ENCODE measurements around the gene TEX264. TPM values are rescaled to one million over a fixed set of nuclear protein-coding genes. Genes with fewer than 3 reads are reported as not detected.

TEX264 gene
- total RNA-seq, 1 donor from 2014 or later, result 43.1 TPM

DNA sequence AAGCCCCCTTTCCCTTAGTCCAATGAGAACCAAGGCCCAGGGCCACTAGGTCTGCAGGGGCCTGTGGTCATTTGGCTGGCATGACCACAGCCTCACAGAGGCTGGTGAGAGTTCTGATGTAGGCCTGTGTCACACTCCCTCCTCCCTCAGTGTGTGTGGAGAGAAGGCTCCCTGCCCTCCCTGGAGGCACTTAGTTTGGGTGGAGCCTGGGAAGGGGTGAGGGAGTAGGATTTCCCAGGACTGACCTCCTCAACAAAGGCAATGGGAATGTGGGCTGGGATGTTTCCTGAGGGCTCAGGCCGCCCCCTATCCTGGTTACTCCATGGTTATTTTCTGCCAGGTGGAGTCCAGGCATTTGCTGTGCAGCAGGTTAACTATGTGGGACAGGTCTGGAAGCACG lies 7.6 kb downstream of the TEX264 start:
- no peak overlapping the region for H3K27ac Mint-ChIP-seq
- intact Hi-C loops (cut with micrococcal nuclease), result loop anchor here (10.0 kb wide), 1 partner anchor 1324 kb away; the partner anchor contains the start of genes CYB561D2, NPRL2 and TMEM115
- H3K36me3 Mint-ChIP-seq (ENCODE audit: low read depth), result peaks cover 39% of the 10 kb centered on the region
- H3K4me1 Mint-ChIP-seq (ENCODE audit: low read depth), result peaks cover 71% of the 10 kb centered on the region
- no peak for DNase-seq (ENCODE audit: low spot score)
- no peak overlapping the region for H3K4me3 Mint-ChIP-seq (ENCODE audit: low read depth)
- H3K9me3 Mint-ChIP-seq, result no peaks in the 10 kb centered on the region
- no peaks in the 10 kb centered on the region for H3K27me3 Mint-ChIP-seq (ENCODE audit: low read depth)

DNA sequence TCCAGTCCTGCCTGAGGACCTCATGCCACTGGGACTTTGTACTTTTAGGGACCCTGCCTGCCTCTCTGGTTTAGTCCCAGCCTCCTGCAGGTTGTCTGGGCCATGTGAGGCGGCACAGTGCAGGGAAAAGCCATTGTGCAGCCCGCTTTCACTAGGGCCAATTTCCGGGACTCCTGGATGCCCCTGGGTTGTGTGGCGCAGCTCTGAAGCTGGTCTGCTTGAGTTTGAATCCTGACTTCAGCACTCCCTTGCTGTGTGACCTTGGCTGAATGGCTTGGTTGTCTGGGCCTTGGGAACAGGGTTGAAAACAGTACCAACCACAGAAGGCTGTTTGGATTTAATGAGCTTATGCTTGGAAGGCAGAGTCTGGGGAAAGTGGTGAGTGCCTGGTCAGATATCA lies 8.3 kb downstream of the TEX264 start:
- Mint-ChIP-seq H3K9me3 (no peaks in the 10 kb centered on the region), H3K27ac (peak overlapping the region; percentile 67), H3K27me3 (ENCODE audit: low read depth) (no peaks in the 10 kb centered on the region), H3K4me1 (ENCODE audit: low read depth) (peaks cover 68% of the 10 kb centered on the region), H3K4me3 (ENCODE audit: low read depth) (no peak overlapping the region), H3K36me3 (ENCODE audit: low read depth) (peaks cover 39% of the 10 kb centered on the region)
- intact Hi-C loops (cut with micrococcal nuclease), result loop anchor here (10.0 kb wide), 1 partner anchor 1325 kb away; the partner anchor contains the start of genes CYB561D2, NPRL2 and TMEM115
- DNase-seq (ENCODE audit: low spot score), result no peak

DNA sequence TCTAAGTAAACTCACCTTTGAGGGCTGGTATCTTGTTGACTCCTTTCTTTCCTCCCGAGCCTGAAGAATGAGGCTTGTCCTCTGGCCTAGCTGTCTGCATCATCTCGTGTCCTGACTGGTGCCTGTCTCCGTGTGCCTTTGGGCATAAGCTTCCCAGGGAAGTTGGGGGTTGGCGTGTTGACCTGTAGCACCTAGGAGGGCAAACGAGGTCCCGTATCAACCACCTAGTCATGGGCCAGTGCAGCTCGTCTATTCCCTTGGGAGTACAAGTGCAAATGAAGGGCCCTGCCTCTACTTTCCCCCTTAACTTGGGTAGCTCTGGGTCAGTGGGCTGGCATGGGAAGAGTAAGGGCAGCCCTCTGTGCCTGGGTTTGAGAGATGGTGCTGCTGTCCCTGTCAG lies 8.7 kb downstream of the TEX264 start:
- H3K9me3 Mint-ChIP-seq, result no peaks in the 10 kb centered on the region
- DNase-seq (ENCODE audit: low spot score), result no peak
- H3K27me3 Mint-ChIP-seq (ENCODE audit: low read depth), result no peaks in the 10 kb centered on the region
- H3K27ac Mint-ChIP-seq, result peak overlapping the region; percentile 67
- H3K4me3 Mint-ChIP-seq (ENCODE audit: low read depth), result no peak overlapping the region
- H3K4me1 Mint-ChIP-seq (ENCODE audit: low read depth), result peaks cover 68% of the 10 kb centered on the region
- intact Hi-C loops (cut with micrococcal nuclease), result loop anchor here (10.0 kb wide), 2 partner anchors 1065 to 1325 kb away; partner anchors contain the start of genes CISH, CYB561D2, MAPKAPK3 and NPRL2
- peaks cover 38% of the 10 kb centered on the region for H3K36me3 Mint-ChIP-seq (ENCODE audit: low read depth)

DNA sequence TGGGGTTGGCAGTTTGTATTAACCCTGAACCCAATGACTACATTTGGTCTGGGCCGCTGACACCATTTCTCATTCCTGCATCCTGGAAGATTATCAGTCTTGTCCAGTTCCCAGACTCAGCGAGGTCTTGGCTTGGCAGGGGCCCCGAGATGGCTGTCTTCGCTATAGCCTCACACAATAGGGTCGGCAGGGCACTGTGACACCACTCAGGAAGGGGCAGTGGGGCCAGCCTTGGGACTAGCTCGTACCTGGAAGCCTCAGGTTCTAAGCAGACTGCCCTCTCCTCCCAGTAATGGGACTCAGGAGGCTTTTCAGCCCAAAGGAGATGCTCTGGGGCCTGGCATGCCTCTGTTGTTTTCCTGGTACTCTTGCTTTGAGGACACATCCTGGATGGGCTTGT lies 9.1 kb downstream of the TEX264 start:
- intact Hi-C loops (cut with micrococcal nuclease), result loop anchor here (10.0 kb wide), 1 partner anchor 1065 kb away; the partner anchor contains the start of genes CISH and MAPKAPK3
- Mint-ChIP-seq H3K27ac (peak overlapping the region; percentile 36), H3K36me3 (ENCODE audit: low read depth) (peaks cover 37% of the 10 kb centered on the region), H3K4me1 (ENCODE audit: low read depth) (peaks cover 68% of the 10 kb centered on the region), H3K9me3 (no peaks in the 10 kb centered on the region), H3K4me3 (ENCODE audit: low read depth) (no peak overlapping the region), H3K27me3 (ENCODE audit: low read depth) (no peaks in the 10 kb centered on the region)
- no peak for DNase-seq (ENCODE audit: low spot score)

DNA sequence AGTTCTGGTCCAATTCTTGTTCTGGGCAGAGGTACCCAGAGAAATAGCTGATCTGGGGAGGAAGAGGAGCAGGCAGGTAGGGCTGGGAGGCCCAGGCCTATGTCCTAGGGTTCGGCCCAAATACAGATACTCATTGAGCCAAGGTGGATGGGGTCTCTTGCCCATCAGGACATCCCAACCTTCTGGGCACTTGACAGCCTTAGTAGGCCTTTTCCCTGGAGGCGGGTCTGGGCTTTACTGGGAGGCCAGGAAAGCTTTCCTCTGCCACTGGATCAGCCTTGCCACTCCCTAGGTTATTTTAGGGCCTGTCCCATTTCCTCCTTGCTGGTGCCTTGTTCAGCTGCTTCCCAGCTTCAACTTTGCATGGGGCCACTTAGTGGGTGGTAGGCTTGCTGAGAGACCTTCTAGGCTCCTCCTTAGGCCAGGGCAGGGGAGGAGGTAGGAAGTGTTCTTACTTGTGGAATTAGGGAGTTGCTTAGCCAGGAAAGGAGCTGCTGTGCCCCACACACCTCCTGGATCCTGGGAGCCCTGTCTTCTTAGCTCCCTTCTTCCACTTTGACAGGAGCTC lies 9.7 kb downstream of the TEX264 start:
- Mint-ChIP-seq H3K4me1 (ENCODE audit: low read depth) (peaks cover 68% of the 10 kb centered on the region), H3K27me3 (ENCODE audit: low read depth) (no peaks in the 10 kb centered on the region), H3K4me3 (ENCODE audit: low read depth) (peak overlapping the region; percentile 70), H3K36me3 (ENCODE audit: low read depth) (peaks cover 37% of the 10 kb centered on the region), H3K27ac (peak overlapping the region; percentile 68), H3K9me3 (no peaks in the 10 kb centered on the region)
- intact Hi-C loops (cut with micrococcal nuclease), result loop anchor here (10.0 kb wide), 1 partner anchor 1066 kb away; the partner anchor contains the start of genes CISH and MAPKAPK3
- no peak for DNase-seq (ENCODE audit: low spot score)

DNA sequence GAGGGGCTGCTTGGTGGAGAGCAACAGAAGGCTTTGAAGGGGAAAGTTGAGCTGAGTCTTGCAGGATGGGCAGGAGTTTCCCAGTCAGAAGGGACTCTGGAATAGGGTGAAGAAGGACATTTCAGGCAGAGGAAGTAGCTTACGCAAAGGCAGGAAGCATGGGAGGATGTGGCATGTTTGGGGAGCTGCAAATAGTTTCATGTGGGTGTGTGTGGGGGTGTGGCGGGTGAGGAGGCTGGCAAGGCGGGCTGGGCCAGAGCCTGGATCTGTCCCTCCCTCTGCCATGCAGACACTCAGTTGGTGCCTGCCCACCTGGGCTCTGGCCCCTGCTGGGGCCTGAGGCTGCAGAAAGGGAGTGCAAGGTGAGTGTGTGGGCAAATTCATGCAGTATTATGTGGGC lies 10.4 kb downstream of the TEX264 start:
- no peaks in the 10 kb centered on the region for H3K27me3 Mint-ChIP-seq (ENCODE audit: low read depth)
- H3K36me3 Mint-ChIP-seq (ENCODE audit: low read depth), result peaks cover 37% of the 10 kb centered on the region
- no peaks in the 10 kb centered on the region for H3K9me3 Mint-ChIP-seq
- peak overlapping the region; percentile 70 for H3K4me3 Mint-ChIP-seq (ENCODE audit: low read depth)
- H3K27ac Mint-ChIP-seq, result peak overlapping the region; percentile 68
- peak; percentile 52 for DNase-seq (ENCODE audit: low spot score)
- intact Hi-C loops (cut with micrococcal nuclease), result loop anchor here (10.0 kb wide), 1 partner anchor 1067 kb away; the partner anchor contains the start of genes CISH and MAPKAPK3
- peaks cover 69% of the 10 kb centered on the region for H3K4me1 Mint-ChIP-seq (ENCODE audit: low read depth)

DNA sequence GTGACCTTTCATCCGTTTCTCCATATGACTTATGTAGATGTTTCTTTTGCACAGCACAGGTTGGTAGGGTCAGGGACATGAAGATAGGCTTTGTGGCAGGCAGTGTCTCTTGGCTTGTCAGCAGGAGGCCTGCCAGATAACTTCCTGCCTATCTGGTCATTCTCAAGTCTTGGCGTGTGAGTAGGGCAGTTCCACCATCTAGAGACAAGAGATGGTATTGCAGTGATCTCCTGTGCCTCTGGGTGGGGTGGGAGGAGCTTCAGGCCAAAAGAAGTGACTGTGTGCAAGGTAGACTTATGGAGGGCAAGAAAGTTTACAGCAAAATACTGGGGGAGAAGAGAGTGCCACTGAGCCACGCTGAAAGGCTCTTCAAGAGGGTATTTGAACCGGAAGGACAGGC lies 11.0 kb downstream of the TEX264 start:
- intact Hi-C loops (cut with micrococcal nuclease), result loop anchor here (1.0 to 10.0 kb wide), 4 partner anchors 11 to 1067 kb away; partner anchors contain the start of genes CISH, MAPKAPK3 and TEX264
- Mint-ChIP-seq H3K36me3 (ENCODE audit: low read depth) (peaks cover 38% of the 10 kb centered on the region), H3K27me3 (ENCODE audit: low read depth) (no peaks in the 10 kb centered on the region), H3K4me1 (ENCODE audit: low read depth) (peaks cover 73% of the 10 kb centered on the region), H3K27ac (peak overlapping the region; percentile 68), H3K9me3 (no peaks in the 10 kb centered on the region), H3K4me3 (ENCODE audit: low read depth) (peak overlapping the region; percentile 70)
- DNase-seq (ENCODE audit: low spot score), result peak; percentile 78

DNA sequence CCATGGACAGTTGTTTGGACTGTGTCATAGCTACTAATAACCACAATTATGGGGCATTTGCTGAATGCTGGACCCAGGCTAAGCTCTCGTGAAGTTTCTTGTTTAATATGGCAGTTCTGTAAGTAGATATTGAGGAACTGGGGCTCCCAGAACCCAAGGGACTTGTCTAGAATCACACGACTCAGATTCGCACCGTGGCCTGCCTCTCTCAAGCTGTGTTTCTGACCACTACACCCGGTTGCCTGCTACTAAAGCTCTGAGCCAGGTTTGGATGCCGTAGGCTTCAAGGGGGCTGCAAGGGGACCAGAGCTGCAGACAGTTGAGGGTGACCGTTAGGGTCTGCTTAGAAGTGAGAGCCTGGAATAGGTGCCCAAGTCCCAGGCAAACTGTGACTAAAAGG lies 11.5 kb downstream of the TEX264 start:
- Mint-ChIP-seq H3K4me3 (ENCODE audit: low read depth) (no peak overlapping the region), H3K36me3 (ENCODE audit: low read depth) (peaks cover 41% of the 10 kb centered on the region), H3K27ac (no peak overlapping the region), H3K9me3 (no peaks in the 10 kb centered on the region), H3K4me1 (ENCODE audit: low read depth) (peaks cover 76% of the 10 kb centered on the region), H3K27me3 (ENCODE audit: low read depth) (no peaks in the 10 kb centered on the region)
- DNase-seq (ENCODE audit: low spot score), result no peak
- intact Hi-C loops (cut with micrococcal nuclease), result loop anchor here (1.0 to 10.0 kb wide), 4 partner anchors 11 to 1068 kb away; partner anchors contain the start of genes CISH, MAPKAPK3 and TEX264

DNA sequence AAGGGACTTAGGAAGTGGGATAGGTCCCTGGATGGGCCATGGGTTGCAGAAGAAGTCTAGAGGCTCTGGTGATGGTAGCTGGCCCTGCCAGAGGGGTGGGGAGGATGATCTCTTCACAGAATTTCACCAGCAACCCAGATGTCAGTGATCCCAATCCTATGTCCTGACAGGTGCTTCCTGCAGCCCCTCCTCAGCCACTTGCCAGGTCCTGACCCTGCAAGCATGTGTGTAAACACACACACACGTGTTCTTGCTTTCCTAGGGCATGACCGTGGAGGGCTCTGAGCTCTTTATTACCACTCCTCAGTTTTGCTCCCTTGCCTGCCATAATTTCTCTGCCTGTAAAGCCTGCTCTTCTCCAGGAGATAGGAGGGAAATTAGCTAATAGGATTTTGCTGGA lies 12.5 kb downstream of the TEX264 start:
- H3K27me3 Mint-ChIP-seq (ENCODE audit: low read depth), result no peaks in the 10 kb centered on the region
- no peak overlapping the region for H3K4me3 Mint-ChIP-seq (ENCODE audit: low read depth)
- H3K4me1 Mint-ChIP-seq (ENCODE audit: low read depth), result peaks cover 75% of the 10 kb centered on the region
- DNase-seq (ENCODE audit: low spot score), result no peak
- peaks cover 49% of the 10 kb centered on the region for H3K36me3 Mint-ChIP-seq (ENCODE audit: low read depth)
- intact Hi-C loops (cut with micrococcal nuclease), result loop anchor here (10.0 kb wide), 1 partner anchor 1069 kb away; the partner anchor contains the start of genes CISH and MAPKAPK3
- H3K9me3 Mint-ChIP-seq, result no peaks in the 10 kb centered on the region
- no peak overlapping the region for H3K27ac Mint-ChIP-seq

DNA sequence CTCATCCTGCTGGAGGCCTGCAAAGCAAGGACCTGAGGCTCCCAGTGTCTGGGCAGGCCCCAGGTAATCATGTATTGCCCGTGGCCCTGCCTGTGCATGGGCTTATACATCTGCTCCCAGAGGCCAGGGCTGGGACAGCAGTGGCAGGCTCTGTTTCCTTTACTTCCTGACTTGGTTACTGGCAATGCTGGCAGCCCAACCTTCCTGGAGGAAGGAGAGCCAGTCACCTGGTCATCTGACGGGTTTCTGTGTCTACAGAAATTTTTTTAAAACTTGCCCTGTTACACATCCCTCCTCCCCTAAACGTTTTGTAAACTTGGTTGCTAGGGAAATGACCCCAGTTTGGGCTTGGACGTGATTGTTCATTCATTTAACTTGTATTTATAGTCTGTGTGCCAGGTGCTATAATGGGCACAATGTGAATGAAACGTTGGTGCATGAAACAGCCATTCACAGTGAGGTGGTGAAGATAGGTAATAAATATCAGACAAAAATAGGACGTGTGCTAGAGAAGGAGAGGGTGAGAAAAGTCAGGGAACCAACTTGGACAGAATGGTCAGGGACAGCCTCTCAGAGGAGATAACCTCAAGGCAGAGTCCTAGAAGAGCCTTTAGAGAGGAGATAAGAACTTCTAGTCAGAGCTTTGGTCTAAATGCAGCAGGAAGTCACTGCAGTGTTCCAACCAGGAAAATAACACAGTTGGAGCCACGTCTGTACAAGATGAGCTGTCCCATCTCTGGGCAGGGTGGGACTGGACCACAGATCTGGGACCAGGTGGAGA lies 14.1 kb downstream of the TEX264 start:
- H3K27me3 Mint-ChIP-seq (ENCODE audit: low read depth), result no peaks in the 10 kb centered on the region
- H3K27ac Mint-ChIP-seq, result peak overlapping the region; percentile 83
- H3K9me3 Mint-ChIP-seq, result no peaks in the 10 kb centered on the region
- H3K36me3 Mint-ChIP-seq (ENCODE audit: low read depth), result peaks cover 57% of the 10 kb centered on the region
- no peak for DNase-seq (ENCODE audit: low spot score)
- intact Hi-C loops (cut with micrococcal nuclease), result loop anchor here (10.0 kb wide), 1 partner anchor 1070 kb away; the partner anchor contains the start of genes CISH and MAPKAPK3
- peaks cover 70% of the 10 kb centered on the region for H3K4me1 Mint-ChIP-seq (ENCODE audit: low read depth)
- peak overlapping the region; percentile 69 for H3K4me3 Mint-ChIP-seq (ENCODE audit: low read depth)

DNA sequence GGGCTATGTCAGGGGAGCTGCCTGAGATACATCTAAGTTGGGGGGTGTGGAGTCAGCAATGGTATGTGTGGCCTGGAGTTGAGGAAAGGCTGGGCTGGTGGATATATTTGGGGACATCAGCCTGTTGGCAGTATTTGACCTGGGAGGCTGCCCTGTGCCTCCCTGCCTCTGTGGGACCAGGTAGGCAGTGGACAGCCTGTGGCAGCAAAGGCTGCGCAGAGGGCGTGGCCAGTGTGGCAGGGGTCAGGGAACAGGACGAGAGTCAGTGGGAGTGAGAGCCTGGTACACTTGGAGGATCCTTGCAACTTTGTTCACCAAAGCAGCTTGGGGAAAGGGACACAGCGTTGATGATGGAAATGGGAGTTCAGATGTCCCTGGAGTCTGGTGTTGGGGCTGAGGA lies 15.0 kb downstream of the TEX264 start:
- H3K27me3 Mint-ChIP-seq (ENCODE audit: low read depth), result no peaks in the 10 kb centered on the region
- intact Hi-C loops (cut with micrococcal nuclease), result loop anchor here (2.0 to 10.0 kb wide), 2 partner anchors 15 to 1071 kb away; partner anchors contain the start of genes CISH, MAPKAPK3 and TEX264
- peaks cover 57% of the 10 kb centered on the region for H3K36me3 Mint-ChIP-seq (ENCODE audit: low read depth)
- peak overlapping the region; percentile 69 for H3K4me3 Mint-ChIP-seq (ENCODE audit: low read depth)
- peak overlapping the region; percentile 83 for H3K27ac Mint-ChIP-seq
- no peaks in the 10 kb centered on the region for H3K9me3 Mint-ChIP-seq
- no peak for DNase-seq (ENCODE audit: low spot score)
- peaks cover 66% of the 10 kb centered on the region for H3K4me1 Mint-ChIP-seq (ENCODE audit: low read depth)

DNA sequence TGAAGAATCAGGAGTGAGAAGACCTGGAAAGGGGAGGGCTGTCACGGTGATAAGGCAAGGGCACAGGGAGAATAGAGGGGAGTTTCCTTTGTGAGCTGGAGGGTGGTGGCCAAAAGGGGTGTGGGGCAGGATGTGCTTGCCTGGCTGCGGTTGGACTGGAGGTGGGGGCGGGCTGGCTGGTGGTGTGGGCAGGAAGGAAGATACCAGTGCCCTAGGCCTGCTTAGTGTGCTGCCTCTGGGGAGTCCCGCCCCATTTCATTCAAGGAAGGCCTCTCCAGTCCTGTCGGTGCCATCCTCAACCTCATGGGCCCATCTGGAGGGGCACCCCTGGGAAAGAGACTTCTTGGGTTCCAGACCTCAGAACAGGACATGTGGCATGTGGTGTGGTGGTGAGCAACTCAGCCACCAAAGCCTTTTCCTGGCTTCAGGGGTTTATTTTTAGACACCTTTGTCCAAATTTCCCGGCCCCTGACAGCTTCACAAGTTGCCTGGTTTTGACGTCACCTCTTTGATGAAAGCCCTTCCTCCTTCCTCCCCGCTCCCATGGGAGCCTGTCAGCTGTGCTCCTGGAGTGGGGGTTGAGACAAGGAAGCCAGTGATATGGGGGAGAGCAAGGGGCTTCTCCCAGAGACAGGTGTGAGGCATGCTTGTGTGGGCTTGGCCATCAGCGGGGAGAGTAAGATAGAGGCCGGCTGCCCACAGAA lies 15.6 kb downstream of the TEX264 start:
- no peaks in the 10 kb centered on the region for H3K27me3 Mint-ChIP-seq (ENCODE audit: low read depth)
- intact Hi-C loops (cut with micrococcal nuclease), result loop anchor here (2.0 to 10.0 kb wide), 2 partner anchors 16 to 1072 kb away; partner anchors contain the start of genes CISH, MAPKAPK3 and TEX264
- peak overlapping the region; percentile 83 for H3K27ac Mint-ChIP-seq
- peak; percentile 79 for DNase-seq (ENCODE audit: low spot score)
- peaks cover 52% of the 10 kb centered on the region for H3K36me3 Mint-ChIP-seq (ENCODE audit: low read depth)
- peak overlapping the region; percentile 69 for H3K4me3 Mint-ChIP-seq (ENCODE audit: low read depth)
- H3K4me1 Mint-ChIP-seq (ENCODE audit: low read depth), result peaks cover 59% of the 10 kb centered on the region
- no peaks in the 10 kb centered on the region for H3K9me3 Mint-ChIP-seq
